Colonic mucosa (tissue), 4 donors: ENCODE data around the gene PFDN1. TPM values are rescaled to one million over a fixed set of nuclear protein-coding genes. Genes with fewer than 3 reads are reported as not detected.

Experiments
- DNase-seq: peaks from one replicate; pipeline ENCODE4 v3.0.0-alpha.2; 2020
- H3K27ac ChIP-seq: fragments of 200-600 bp; one replicate; pipeline ENCODE4 v1.8.0; 2021
- H3K27me3 ChIP-seq: fragments of 200-600 bp; one replicate; pipeline ENCODE4 v1.8.0; 2021
- H3K36me3 ChIP-seq: fragments of 200-600 bp; one replicate; pipeline ENCODE4 v1.8.0; 2021
- H3K4me1 ChIP-seq: fragments of 200-600 bp; one replicate; pipeline ENCODE4 v1.8.0; 2021; ENCODE audit warnings: mild to moderate bottlenecking
- H3K4me3 ChIP-seq: fragments of 200-600 bp; one replicate; pipeline ENCODE4 v1.8.0; 2021
- H3K9ac ChIP-seq, 2 donors: one replicate each; pipeline ENCODE4 v1.7.0; 2013; ENCODE audit warnings: control low read depth in 2 of 2, low read depth in 2 of 2, low read length in 2 of 2
- H3K9me3 ChIP-seq: fragments of 200-600 bp; one replicate; pipeline ENCODE4 v1.8.0; 2021
- intact Hi-C: fragments of 100-400 bp; cut with DNase I; formaldehyde crosslinking; loops from one replicate; pipeline ENCODE4 v1.14.1; 2022
- total RNA-seq, 2 donors: library from RNA; stranded (reverse); fragmentation: NEBNext Ultra II Directional in 1 of 2; extraction: Animal tissue kit (Norgen Biotek cat#: 25700) in 1 of 2; gene quantifications; one replicate each; pipeline ENCODE4 v1.2.1, GENCODE V29; 2021
- TF ChIP-seq, protein P1 (sequence below): fragments of 200-600 bp; IDR thresholded peaks from one replicate; pipeline ENCODE4 v1.8.0; 2022; ENCODE audit warnings: antibody characterized with exemption, mild to moderate bottlenecking
- donor health status: healthy.
- donor health status: DM: no; HTN: no; CAD: no.
- donor health status: DM: no; HTN: no; CAD: no.

The PFDN1 gene
- total RNA-seq, 2 donors from 2014 or later, result 41.2 to 41.4 TPM

DNA sequence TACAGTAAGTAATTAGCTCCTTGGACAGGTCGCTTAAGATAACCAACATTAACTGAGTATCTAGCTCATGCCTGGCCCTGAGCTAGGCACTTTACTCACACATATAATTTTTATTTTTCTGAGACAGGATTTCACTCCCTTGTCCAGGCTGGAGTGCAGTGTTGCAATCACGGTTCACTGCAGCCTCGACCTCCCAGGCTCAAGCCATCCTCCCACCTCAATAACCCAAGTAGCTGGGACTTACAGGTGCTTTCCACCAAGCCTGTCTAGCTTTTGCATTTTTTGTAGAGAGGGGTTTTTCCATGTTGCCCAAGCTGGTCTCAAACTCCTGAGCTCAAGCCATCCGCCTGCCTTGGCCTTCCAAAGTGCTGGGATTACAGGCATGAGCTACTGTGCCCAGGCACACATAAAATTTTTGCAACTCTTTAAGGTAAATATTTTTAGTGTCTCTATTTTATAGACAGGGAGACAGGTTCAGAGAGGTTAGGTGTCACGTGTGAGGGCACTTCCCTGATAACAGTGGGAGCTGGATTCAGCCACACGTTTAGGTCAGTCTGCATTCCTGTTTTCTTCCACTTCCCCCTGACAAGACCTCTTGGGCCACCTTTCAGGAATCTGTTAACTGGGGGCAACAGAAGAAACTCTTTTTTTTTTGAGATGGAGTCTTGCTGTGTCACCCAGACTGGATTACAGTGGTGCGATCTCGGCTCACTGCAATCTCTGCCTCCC, 25.3 kb upstream of the PFDN1 start:
- DNase-seq, result no peak
- TF ChIP-seq, protein P1, sequence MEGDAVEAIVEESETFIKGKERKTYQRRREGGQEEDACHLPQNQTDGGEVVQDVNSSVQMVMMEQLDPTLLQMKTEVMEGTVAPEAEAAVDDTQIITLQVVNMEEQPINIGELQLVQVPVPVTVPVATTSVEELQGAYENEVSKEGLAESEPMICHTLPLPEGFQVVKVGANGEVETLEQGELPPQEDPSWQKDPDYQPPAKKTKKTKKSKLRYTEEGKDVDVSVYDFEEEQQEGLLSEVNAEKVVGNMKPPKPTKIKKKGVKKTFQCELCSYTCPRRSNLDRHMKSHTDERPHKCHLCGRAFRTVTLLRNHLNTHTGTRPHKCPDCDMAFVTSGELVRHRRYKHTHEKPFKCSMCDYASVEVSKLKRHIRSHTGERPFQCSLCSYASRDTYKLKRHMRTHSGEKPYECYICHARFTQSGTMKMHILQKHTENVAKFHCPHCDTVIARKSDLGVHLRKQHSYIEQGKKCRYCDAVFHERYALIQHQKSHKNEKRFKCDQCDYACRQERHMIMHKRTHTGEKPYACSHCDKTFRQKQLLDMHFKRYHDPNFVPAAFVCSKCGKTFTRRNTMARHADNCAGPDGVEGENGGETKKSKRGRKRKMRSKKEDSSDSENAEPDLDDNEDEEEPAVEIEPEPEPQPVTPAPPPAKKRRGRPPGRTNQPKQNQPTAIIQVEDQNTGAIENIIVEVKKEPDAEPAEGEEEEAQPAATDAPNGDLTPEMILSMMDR, result no peak
- no peak overlapping the region for H3K9ac ChIP-seq
- H3K4me1 ChIP-seq, result no peaks in the 10 kb centered on the region
- no peak overlapping the region for H3K27ac ChIP-seq
- intact Hi-C loops, result no loop called here
- H3K4me3 ChIP-seq, result no peak overlapping the region
- H3K36me3 ChIP-seq, result no peaks in the 10 kb centered on the region
- H3K9me3 ChIP-seq, result no peaks in the 10 kb centered on the region
- H3K27me3 ChIP-seq, result no peaks in the 10 kb centered on the region

DNA sequence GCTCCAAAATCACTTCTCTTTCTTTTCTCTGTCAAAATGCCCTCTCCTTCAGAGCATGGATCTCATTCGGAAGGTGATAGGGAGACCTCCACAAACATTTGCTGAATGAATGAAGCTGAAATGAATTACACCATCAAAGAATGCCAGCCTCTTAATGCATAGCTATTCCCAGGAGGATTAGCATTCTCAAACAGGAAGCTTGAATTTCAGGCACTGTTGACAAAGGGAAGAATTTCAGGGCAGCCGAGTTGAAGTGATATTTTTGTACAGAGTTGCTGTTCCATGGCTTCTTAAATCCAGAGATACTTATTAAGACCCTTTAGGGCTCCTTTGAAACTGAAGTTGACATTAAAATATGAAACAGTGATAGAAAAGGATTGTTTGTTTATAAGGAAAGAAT, 24.7 kb upstream of the PFDN1 start:
- TF ChIP-seq, protein P1, result no peak
- Histone ChIP-seq H3K4me3 (no peak overlapping the region), H3K4me1 (no peaks in the 10 kb centered on the region), H3K27me3 (no peaks in the 10 kb centered on the region), H3K9me3 (no peaks in the 10 kb centered on the region), H3K9ac (no peak overlapping the region), H3K36me3 (no peaks in the 10 kb centered on the region), H3K27ac (no peak overlapping the region)
- DNase-seq, result no peak
- intact Hi-C loops, result no loop called here

DNA sequence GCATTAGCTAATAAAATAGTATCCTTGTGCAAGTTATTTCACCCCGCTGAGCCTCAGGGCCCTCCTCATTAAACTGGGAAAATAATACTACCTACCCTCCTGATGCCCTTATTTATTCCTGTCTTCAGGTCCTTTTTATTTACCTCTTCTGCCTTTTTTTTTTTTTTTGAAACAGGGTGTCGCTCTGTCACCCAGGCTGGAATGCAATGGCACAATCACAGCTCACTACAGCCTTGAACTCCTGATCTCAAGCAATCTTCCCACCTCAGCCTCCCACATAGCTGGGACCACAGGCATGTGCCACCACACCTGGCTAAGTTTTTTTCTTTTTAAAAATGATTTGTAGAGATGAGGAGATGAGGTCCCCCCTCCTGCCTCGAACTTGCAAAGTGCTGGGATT, 22.6 kb upstream of the PFDN1 start:
- no peak overlapping the region for H3K27ac ChIP-seq
- no peak overlapping the region for H3K9ac ChIP-seq
- H3K4me1 ChIP-seq, result no peaks in the 10 kb centered on the region
- no peak overlapping the region for H3K4me3 ChIP-seq
- no peaks in the 10 kb centered on the region for H3K9me3 ChIP-seq
- H3K36me3 ChIP-seq, result no peaks in the 10 kb centered on the region
- intact Hi-C loops, result no loop called here
- H3K27me3 ChIP-seq, result no peaks in the 10 kb centered on the region
- no peak for DNase-seq
- TF ChIP-seq, protein P1, result no peak

DNA sequence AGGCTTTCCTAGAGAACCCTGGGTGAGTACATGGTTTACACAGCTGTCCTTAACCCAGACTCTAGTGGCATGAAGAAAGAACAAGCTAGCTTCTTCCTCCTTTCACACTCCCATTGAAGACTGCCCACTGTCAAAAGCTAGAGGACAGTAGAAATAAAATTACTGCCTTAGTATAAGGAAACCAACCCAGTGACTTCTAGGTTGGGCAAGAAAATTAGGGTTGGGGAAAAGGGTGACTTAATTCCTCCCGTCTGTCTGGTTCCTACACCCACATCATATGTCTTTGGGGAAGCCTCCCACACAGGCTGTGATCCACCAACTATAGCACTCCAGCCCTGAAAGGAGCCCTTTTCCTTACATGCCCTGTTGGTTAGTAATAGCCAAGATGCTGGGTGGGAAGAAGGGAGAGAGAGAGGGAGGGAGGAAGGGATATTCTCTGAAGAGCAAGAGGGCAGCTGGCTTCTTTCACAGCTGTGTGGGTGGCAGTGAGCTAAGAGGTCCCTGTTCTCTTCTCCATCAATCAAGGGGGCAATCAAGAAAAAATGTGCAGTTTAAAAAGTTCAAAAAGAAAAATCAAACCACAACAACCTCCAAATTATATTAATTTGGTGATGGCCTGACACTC, 21.8 kb upstream of the PFDN1 start:
- H3K9ac ChIP-seq, result no peak overlapping the region
- no peak for DNase-seq

DNA sequence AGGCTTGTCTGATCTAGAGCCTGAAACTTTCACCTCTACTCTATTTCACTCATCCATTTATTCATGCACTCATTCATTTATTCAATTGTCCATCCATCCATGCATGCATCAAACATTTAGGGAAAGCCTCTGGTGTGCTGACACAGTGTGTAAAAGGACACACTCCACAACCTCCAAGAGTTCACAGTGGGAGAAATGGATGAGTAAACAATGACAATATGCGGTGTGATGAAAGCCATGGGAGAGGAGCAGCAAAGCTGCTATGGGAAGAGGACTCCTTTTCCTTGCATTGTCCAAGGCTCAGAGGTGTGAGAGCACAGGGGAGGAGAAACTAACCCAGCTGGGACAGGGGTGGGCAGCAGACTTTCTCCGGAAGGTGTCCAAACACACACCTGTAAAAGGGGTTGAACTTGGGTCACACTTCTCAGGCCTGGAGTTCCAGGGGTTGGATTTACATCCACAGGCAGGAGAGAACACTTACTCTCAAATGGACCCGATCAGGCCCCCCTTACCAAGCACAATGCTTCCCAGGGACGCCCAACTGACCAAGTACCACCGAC, 21.2 kb upstream of the PFDN1 start:
- Histone ChIP-seq H3K9me3 (no peaks in the 10 kb centered on the region), H3K9ac (no peak overlapping the region), H3K36me3 (no peaks in the 10 kb centered on the region), H3K4me3 (no peak overlapping the region), H3K4me1 (no peaks in the 10 kb centered on the region), H3K27me3 (no peaks in the 10 kb centered on the region), H3K27ac (no peak overlapping the region)
- intact Hi-C loops, result no loop called here
- TF ChIP-seq, protein P1, result no peak
- DNase-seq, result no peak

More for the DNA sequence above, 21.8 kb upstream of the PFDN1 start:
- H3K27ac ChIP-seq, result no peak overlapping the region
- intact Hi-C loops, result no loop called here
- TF ChIP-seq, protein P1, result no peak
- no peaks in the 10 kb centered on the region for H3K4me1 ChIP-seq
- no peak overlapping the region for H3K4me3 ChIP-seq
- H3K27me3 ChIP-seq, result no peaks in the 10 kb centered on the region
- no peaks in the 10 kb centered on the region for H3K9me3 ChIP-seq
- no peaks in the 10 kb centered on the region for H3K36me3 ChIP-seq
